GM21786 (cell line): ENCODE results near the gene DGKD.

Experiments
- ATAC-seq: cut with Tn5 transposase; IDR thresholded peaks from one replicate; pipeline ENCODE4 v1.9.1; 2021; ENCODE audit not compliant: unreplicated experiment

DGKD gene

DNA sequence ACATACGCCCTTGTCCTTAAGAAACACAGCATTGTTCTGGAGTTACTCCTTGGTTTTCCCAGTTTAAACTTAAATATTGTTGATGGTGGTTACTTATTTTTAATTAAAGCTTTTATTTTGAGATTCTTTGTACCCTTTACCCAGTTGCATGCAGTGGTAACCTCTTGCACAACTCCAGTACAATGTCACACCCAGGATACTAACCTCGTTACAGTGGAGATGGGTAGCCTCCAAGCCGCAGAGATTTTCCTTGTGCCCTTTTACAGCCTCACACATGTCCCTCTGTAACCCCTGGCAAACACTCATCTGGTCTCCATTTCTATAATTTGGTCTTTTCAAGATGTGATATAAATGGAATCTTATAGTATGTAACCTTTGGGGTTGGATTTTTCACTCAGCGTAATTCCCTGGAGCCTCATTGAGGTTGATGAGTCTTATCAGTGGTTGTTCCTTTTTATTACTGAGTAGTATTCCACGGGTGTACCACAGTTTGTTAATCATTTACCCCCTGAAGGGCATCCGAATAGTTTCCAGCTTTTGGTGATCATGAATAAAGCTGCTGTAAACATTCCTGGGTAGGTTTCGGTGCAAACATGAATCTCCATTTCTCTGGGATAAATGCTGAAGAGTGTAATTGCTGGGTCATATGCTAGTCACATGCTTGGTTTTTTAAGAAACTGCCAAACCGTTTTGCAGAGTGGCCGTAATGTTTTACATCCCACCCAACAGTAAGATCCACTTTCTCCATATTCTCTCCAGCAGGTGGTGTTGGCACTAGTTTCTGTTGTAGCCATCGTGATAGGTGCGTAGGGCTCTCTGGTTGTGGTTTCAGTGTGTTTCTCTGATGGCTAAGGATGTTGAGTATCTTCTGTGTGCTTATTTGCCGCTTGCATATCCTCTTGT, 68.6 kb downstream of the DGKD start:
- ATAC-seq, result no peak

DNA sequence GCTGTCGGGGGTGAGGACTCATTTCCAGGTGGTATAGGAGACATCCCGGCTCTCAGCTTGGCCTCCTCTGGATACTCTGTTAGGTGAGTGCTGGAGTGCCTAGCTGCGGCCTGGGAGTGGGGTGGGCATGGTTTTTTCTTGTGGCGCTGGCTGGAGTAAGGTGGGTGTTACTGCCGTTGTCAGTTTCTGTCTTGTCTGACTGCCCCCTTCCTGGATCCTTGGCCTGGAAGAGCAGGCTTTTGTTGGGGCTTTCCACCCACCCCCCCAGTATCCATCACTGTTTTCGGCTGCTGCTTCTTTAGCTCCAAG, 69.2 kb downstream of the DGKD start:
- ATAC-seq, result no peak

GRCh38 chr2:233424154-233424951, 70.1 kb downstream of the DGKD start:
- no peak for ATAC-seq

GRCh38 chr2:233426619-233427342, 72.5 kb downstream of the DGKD start:
- ATAC-seq, result no peak

DNA sequence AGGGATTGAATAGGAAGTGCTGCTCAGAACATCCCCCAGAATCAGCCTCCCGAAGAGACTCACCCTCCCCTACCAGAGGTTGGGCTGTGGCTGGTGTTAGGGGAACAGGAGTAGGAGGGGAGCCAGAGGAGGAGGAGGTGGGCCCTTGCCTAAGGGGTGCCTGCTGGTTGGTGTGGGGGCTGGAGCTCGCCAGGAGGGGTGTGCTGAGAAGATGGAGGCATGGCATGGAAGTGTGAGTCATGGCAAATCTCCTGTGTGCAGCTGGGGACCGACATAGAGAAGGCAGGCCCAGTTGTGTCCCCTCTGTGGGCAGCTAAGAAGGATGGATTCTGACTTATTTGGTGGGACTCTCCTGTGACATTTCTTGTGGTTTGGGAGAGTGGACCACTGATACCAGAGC, 73.7 kb downstream of the DGKD start:
- no peak for ATAC-seq

- no peak for ATAC-seq
Observed at GRCh38 chr2:233428438-233428837, 74.1 kb downstream of the DGKD start.

DNA sequence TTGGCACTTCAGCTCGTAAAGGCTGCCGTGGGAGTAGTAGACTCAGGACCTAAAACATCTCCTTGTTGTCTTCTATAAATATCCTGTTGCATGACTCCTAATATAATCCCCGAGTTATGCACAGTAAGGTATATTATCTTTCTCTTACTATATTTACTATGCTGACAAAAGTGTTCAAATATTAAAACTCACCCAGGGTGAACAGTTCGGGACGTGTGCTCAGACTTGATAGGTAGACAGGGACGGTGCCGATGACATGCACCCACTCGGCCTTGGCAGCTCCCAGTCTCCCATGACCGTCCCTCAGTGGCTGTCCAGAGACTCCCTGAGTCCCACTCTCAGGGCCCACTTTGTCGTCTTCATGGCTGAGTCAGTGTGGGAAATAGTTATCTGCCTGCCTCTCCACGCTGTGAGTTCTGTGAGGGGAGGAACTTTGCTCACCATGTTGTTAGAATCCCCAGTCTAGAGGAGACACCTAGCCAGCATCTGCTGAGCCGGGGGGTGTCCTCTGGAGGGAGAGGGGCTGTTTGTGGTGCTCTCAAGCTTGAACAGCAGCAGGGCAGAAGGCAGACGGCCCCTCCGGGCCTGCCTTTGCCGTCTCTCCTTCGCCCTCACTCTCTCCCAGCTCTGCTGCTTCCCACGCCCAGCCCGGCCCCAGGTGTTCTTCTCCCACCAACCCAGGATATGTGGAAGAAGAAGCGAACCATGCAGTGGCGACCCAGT, 75.0 kb downstream of the DGKD start:
- ATAC-seq, result no peak

DNA sequence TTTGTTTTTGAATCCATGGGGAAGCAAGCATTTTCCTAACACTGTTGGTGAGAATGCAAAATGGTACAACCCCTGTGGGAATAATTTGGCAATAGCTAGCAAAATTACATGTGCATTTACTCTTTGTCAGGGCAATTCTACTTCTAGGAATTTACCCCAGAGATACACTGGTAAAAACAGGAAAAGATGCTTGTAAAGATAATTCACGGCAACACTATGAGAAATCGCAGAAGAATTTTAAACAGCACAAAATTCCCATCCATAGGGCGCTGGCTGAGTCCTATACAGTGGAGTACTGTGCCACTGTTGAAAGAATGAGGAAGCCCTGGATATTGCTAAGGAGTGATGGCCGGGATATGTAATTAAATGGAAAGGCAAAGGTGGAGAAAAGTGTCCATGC, 75.8 kb downstream of the DGKD start:
- no peak for ATAC-seq

DNA sequence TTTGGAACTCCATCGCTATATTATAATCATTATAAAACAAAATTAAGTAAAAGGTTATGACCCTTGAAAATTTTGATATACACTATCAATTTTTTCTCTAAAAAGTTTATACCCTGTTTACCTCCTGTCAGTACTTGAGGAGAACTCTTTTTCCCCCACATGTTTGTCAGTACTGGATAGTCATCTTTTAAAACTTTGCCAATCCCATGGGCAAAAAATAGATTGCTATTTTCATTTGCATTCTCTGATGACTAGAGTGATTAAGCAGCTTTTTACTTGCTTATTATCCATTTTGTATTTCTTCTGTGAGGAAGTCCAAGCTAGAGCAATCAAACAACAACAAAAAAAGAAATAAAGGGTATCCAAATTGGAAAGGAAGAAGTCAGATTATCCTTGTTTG, 76.4 kb downstream of the DGKD start:
- no peak for ATAC-seq

DNA sequence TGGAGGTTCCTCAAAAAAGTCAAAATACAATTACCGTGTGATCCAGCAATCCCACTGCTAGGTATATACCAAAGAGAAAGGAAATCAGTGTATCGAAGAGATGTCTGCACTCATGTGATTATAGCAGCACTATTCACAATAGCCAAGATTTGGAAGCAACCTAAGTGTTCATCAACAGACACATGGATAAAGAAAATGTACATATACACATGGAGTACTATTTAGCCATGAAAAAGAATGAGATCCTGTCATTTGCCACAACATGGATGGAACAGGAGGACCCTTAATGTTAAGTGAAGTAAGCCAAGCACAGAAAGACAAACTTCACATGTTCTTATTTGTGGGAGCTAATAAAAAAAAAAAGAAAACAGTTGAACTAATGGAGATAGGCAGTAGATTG, 78.7 kb downstream of the DGKD start:
- no peak for ATAC-seq

DNA sequence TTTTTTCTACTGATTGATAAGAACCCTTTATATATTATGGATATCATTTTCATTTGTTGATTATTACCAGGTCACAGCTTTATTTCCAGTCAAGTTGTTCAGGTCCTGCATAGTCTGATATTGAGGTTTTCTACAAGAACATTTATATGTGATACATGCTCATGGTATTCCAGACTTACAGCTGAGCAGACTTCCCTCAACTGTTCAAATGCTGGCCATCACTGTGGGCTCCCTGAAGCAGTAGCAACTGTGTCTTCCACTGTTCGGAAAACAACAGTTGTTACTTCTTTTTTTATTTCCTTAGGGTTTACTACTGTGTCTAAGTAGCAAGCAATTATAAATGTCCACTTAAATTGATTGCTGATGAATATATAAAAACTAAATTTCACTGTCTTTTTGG, 79.5 kb downstream of the DGKD start:
- no peak for ATAC-seq

GRCh38 chr2:233434666-233435330, 80.5 kb downstream of the DGKD start:
- no peak for ATAC-seq

DNA sequence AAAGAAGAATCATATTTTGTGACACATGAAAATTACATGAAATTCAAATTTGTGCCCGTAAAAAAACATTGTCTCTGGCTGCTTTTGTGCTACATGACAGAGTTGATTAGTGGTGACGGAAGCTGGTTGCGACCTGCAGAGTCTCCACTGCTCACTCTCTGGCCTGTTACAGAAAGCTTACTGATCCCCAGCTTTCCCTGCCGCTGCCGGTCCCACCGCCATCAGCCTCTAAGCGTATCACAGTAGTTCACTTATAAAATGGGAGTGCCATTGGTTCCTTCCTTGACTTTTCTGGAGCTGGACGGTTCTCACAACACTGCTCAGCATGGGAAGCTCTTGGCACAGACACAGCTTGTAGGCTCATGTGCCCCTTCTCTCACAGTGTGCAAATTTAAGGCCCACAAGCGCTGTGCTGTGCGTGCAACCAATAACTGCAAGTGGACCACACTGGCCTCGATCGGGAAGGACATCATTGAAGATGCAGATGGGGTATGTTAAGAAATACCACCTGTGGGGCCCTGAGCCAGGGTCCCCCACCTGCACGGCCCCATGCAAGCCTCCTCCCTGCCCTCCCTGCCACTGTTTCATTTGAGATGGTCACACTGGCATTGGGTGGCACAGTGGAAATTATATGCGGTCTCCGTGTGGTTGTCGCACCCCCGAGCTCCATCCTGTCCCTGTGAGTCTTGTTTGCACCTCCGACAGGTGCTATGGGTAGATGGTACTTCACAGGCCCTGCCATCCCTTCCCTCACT, 81.3 kb downstream of the DGKD start:
- no peak for ATAC-seq

GRCh38 chr2:233436191-233436581, 81.9 kb downstream of the DGKD start:
- no peak for ATAC-seq

- ATAC-seq, result no peak
Observed at GRCh38 chr2:233436691-233437438, 82.6 kb downstream of the DGKD start.

GRCh38 chr2:233437439-233437955, 83.2 kb downstream of the DGKD start:
- no peak for ATAC-seq

DNA sequence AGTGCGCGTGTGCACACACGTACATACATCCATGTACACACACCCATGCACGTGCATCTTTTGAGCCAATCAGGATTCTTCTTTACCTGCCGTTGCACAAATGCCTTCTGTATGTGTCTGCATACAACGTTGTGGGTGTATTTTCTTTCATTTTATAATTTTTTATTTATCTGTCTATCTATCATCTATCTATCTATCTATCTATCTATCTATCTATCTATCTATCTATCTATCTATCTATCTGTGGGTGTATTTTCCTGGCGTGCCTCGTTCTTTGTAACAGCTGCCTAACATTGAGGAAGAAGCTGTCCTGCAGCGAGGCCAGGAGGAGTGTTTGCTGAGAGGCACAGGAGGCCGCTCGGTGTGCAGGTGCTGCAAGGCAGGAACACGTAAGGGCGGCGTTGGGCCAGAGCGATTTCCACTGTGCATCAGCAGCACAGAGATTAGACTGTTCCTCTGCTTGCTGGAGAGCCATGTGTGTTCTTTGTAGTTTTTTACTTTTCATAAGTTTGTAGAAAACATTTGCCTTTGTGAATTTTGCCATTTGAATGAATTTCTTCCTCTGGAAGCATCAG, 84.4 kb downstream of the DGKD start:
- no peak for ATAC-seq

DNA sequence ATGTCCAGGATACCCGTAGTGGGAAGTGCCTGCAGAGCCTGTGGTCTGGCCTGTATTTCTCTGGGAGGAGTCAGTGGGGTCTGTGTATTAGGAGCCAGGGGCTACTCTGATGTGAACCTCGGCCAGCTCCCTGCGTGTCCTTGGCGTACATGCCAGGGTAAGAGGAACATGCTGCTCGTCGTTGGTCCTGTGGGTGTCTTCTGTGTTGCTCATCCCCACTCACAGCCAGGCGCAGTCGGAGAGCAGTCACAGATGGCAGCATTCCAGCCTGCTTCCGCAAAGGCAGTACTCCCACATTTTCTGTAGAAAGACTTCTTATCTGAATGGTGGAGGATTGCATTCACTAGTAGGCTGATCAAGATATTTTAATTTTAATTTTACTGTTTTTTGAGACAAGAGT, 84.9 kb downstream of the DGKD start:
- no peak for ATAC-seq

GRCh38 chr2:233440314-233440713, 86.0 kb downstream of the DGKD start:
- ATAC-seq, result no peak
